B cell (primary cell): ENCODE measurements around the gene IL11RA. TPM values are rescaled to one million over a fixed set of nuclear protein-coding genes. Genes with fewer than 3 reads are reported as not detected.

Experiments
- ATAC-seq: fragments of 200-7000 bp; cut with Tn5 transposase; one replicate; pipeline ENCODE4 v1.10.0; 2021; ENCODE audit warnings: low read depth, mild to moderate bottlenecking, moderate number of reproducible peaks, moderate library complexity
- CTCF ChIA-PET: fragments of 350-600 bp; sonication (Branson Sonifier 250); formaldehyde crosslinking; loops from one replicate; lab custom pipeline; 2021; ENCODE audit warnings: antibody characterized with exemption, inconsistent platforms; lab: Charles Lee
- POLR2A ChIA-PET: fragments of 350-600 bp; sonication (Branson Sonifier 250); formaldehyde crosslinking; loops from one replicate; lab custom pipeline; 2021; ENCODE audit warnings: antibody characterized with exemption; lab: Charles Lee
- DNase-seq: peaks from one replicate; pipeline ENCODE4 v3.0.0; 2013
- H2AFZ ChIP-seq: 2 replicates; pipeline ENCODE4 v1.6.1; 2012; ENCODE audit warnings: mild to moderate bottlenecking, low read depth, low read length; ENCODE audit not compliant: insufficient read depth, poor library complexity, severe bottlenecking
- H3K27ac ChIP-seq, 2 donors: 1 replicate in 1 of 2; 2 replicates in 1 of 2; pipeline ENCODE4 v1.5.1; 2012 to 2013; ENCODE audit warnings: low read length in 2 of 2, mild to moderate bottlenecking in 2 of 2, moderate library complexity in 1 of 2
- H3K27me3 ChIP-seq, 4 experiments: fragments of 200-600 bp in 1 of 4; sonication (generic) in 1 of 4; replicated peaks in 1 of 4; 1 replicate in 2 of 4; 2 replicates in 2 of 4; pipeline versions ENCODE4 v1.6.1 to v1.7.0; 2013 to 2016; ENCODE audit warnings: low read length in 3 of 4, mild to moderate bottlenecking in 2 of 4, mixed read lengths in 1 of 4, moderate library complexity in 1 of 4; ENCODE audit not compliant: insufficient read depth in 4 of 4, control insufficient read depth in 3 of 4; ENCODE audit errors: control extremely low read depth in 1 of 4
- H3K36me3 ChIP-seq, 2 experiments: replicated peaks in 1 of 2; 1 replicate in 1 of 2; 2 replicates in 1 of 2; pipeline versions ENCODE4 v1.6.1 to v1.7.1; 2013; ENCODE audit warnings: low read length in 1 of 2; ENCODE audit not compliant: insufficient read depth in 2 of 2, control insufficient read depth in 1 of 2; ENCODE audit errors: control extremely low read depth in 1 of 2, extremely low read depth in 1 of 2
- H3K4me1 ChIP-seq, 2 donors: fragments of 200-600 bp in 1 of 2; sonication (generic) in 1 of 2; 1 replicate in 1 of 2; 2 replicates in 1 of 2; pipeline versions ENCODE4 v1.5.1 to v1.6.1; 2013 to 2017; ENCODE audit warnings: low read length in 2 of 2; ENCODE audit not compliant: control insufficient read depth in 2 of 2, insufficient read depth in 2 of 2
- H3K4me2 ChIP-seq: replicated peaks from 2 replicates; pipeline ENCODE3; 2012; ENCODE audit warnings: mild to moderate bottlenecking, low read depth, low read length; ENCODE audit not compliant: poor library complexity, severe bottlenecking
- H3K4me3 ChIP-seq, 5 experiments: fragments of 200-600 bp in 1 of 5; sonication (generic) in 1 of 5; 1 replicate in 3 of 5; 2 replicates in 2 of 5; pipeline versions ENCODE4 v1.5.1 to v1.7.0; 2011 to 2016; ENCODE audit warnings: low read length in 4 of 5, mild to moderate bottlenecking in 4 of 5, low read depth in 2 of 5, control low read depth in 1 of 5, moderate library complexity in 1 of 5; ENCODE audit not compliant: insufficient read depth in 1 of 5; ENCODE audit errors: control extremely low read depth in 1 of 5, extremely low read depth in 1 of 5
- H3K79me2 ChIP-seq: fragments of 200-600 bp; sonication (generic); one replicate; pipeline ENCODE4 v1.6.0; 2016; ENCODE audit warnings: low read length; ENCODE audit not compliant: control insufficient read depth, insufficient read depth
- H3K9ac ChIP-seq: fragments of 200-600 bp; sonication (generic); 2 replicates; pipeline ENCODE4 v1.6.1; 2017; ENCODE audit warnings: mild to moderate bottlenecking, low read length, moderate library complexity
- H3K9me3 ChIP-seq, 3 donors: one replicate each; pipeline versions ENCODE4 v1.6.1 to v1.7.1; 2013; ENCODE audit warnings: low read length in 2 of 3; ENCODE audit not compliant: control insufficient read depth in 2 of 3, insufficient read depth in 1 of 3; ENCODE audit errors: control extremely low read depth in 1 of 3
- H4K20me1 ChIP-seq: 2 replicates; pipeline ENCODE4 v1.6.0; 2012; ENCODE audit warnings: mild to moderate bottlenecking, low read length; ENCODE audit not compliant: insufficient read depth, control insufficient read depth, poor library complexity, severe bottlenecking
- H3K27ac Mint-ChIP-seq: one replicate; pipeline ENCODE4 v1.8.0; 2021; ENCODE audit warnings: mixed read lengths
- H3K27me3 Mint-ChIP-seq: one replicate; pipeline ENCODE4 v1.8.0; 2021; ENCODE audit warnings: mixed read lengths
- H3K4me1 Mint-ChIP-seq: one replicate; pipeline ENCODE4 v1.8.0; 2021; ENCODE audit warnings: mixed read lengths
- H3K4me3 Mint-ChIP-seq: one replicate; pipeline ENCODE4 v1.8.0; 2021; ENCODE audit warnings: mixed read lengths
- H3K9me3 Mint-ChIP-seq: one replicate; pipeline ENCODE4 v1.8.0; 2022; ENCODE audit warnings: mixed read lengths; ENCODE audit not compliant: insufficient read depth
- EZH2 ChIP-seq: IDR thresholded peaks from 2 replicates; pipeline ENCODE4 v1.6.1; 2012; ENCODE audit warnings: borderline replicate concordance, low read depth, mild to moderate bottlenecking, moderate library complexity, low read length; ENCODE audit not compliant: insufficient read depth, poor library complexity, severe bottlenecking
- WGBS: methylation state at CpG from one replicate; pipeline ENCODE4 v1.1.5; 2013; ENCODE audit warnings: missing lambda C conversion rate; ENCODE audit not compliant: insufficient coverage; 5-methylcytosine and 5-hydroxymethylcytosine counted together
- intact Hi-C: fragments of 100-400 bp; cut with micrococcal nuclease; formaldehyde crosslinking; loops from one replicate; pipeline ENCODE4 v1.10.0; 2022
- polyA plus RNA-seq: library from polyadenylated mRNA; depleted of rRNA; stranded (reverse); fragments of >200 nt; gene quantifications from 2 replicates; pipeline ENCODE4 v1.2.3, GENCODE V29; 2012
- total RNA-seq, 2 donors: library from RNA; stranded (reverse); fragments of 120-200 nt in 1 of 2; gene quantifications; 1 replicate in 1 of 2; 2 replicates in 1 of 2; pipeline versions ENCODE4 v1.2.3 to v1.2.4, GENCODE V29; 2013 to 2022
- TF ChIP-seq, protein P1 (sequence below): fragments of 200-600 bp; IDR thresholded peaks from one replicate; pipeline ENCODE4 v1.8.0; 2022; ENCODE audit warnings: antibody characterized with exemption, mild to moderate bottlenecking

Gene IL11RA
- total and polyA plus RNA-seq, 2 donors (not counting 1 experiment from before 2014, with no cell fraction given): 47.3 to 58.0 TPM

DNA sequence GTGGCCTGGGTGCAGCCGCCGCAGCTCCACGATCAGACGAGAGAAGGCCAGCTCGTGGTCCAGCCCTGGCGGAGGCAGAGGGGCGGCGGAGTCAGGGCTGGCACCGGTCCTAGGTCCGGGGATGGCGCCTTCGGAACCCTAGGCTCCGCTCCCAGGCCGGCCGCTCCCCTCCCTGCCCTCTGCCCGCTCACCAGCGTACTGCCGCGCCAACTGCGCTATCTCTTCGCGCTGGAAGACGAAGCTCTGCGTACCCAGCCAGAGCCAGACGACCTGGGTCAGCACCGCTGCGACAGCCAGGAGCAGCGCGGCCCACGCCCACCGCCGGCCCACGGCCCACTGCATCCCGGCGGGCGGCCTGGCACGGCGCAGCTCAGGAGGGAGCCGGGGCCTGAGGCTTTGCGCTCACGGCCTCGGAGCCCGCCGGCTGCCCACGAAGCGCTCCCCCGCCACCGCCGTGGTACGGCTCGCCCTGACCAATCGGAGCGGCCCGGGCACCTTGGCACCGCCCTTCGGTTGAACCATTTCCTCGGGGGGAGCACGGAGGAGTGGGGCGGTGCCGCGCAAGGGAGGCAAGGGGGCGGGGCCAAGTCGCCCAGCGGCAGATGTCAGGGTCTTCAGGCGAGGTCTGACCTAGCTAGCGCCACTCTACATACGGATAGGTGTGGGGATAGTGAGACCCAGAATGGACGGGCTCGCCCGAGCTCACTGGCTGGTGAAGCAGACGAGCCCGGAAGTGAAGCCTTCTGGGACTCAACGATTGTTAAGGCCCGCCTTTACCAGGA, 14.4 kb upstream of the IL11RA start, which contains the start of gene SIGMAR1:
Gene SIGMAR1, minus strand, starts transcription at position 432 of the 782 bp plus-strand sequence. Its CDS starts 90 bp downstream, at position 342.
- TF ChIP-seq, protein P1, sequence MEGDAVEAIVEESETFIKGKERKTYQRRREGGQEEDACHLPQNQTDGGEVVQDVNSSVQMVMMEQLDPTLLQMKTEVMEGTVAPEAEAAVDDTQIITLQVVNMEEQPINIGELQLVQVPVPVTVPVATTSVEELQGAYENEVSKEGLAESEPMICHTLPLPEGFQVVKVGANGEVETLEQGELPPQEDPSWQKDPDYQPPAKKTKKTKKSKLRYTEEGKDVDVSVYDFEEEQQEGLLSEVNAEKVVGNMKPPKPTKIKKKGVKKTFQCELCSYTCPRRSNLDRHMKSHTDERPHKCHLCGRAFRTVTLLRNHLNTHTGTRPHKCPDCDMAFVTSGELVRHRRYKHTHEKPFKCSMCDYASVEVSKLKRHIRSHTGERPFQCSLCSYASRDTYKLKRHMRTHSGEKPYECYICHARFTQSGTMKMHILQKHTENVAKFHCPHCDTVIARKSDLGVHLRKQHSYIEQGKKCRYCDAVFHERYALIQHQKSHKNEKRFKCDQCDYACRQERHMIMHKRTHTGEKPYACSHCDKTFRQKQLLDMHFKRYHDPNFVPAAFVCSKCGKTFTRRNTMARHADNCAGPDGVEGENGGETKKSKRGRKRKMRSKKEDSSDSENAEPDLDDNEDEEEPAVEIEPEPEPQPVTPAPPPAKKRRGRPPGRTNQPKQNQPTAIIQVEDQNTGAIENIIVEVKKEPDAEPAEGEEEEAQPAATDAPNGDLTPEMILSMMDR: no peak
- TF ChIP-seq EZH2: no peak
- intact Hi-C loops: loop anchor here (1.0 to 2.0 kb wide), 8 partner anchors 9 to 261 kb away; partner anchors contain the start of genes DCTN3, DNAI1, FAM219A and GALT
- POLR2A ChIA-PET: interaction anchor here (0.6 to 2.8 kb wide), 8 partner anchors 9 to 625 kb away, joined by 4 to 31 read pairs (median 7); partner anchors contain the start of genes DCTN3, GALT and RPP25L

More for the DNA sequence above, 14.4 kb upstream of the IL11RA start, which contains the start of gene SIGMAR1:
- Mint-ChIP-seq H3K27ac (peak within 1 kb of the TSS; percentile 86), H3K27me3 (no peaks in the 10 kb centered on the region), H3K4me3 (peak within 1 kb of the TSS; percentile 92), H3K4me1 (peaks cover 30% of the 10 kb centered on the region), H3K9me3 (no peaks in the 10 kb centered on the region)
- Histone ChIP-seq H3K4me1 (peaks cover 16 to 32% of the 10 kb centered on the region in 2 donors), H3K9me3 (no peaks in the 10 kb centered on the region), H3K27ac (peak within 1 kb of the TSS; percentile 56 to 69), H3K4me2 (peak within 1 kb of the TSS; percentile 95), H3K27me3 (no peaks in the 10 kb centered on the region), H4K20me1 (peaks cover 16% of the 10 kb centered on the region), H3K9ac (peak within 1 kb of the TSS; percentile 79), H3K4me3 (peak within 1 kb of the TSS; percentile 49 to 80 (median 63)), H3K36me3 (peaks cover 0 to 3% of the 10 kb centered on the region in 2 experiments), H2AFZ (peak within 1 kb of the TSS; percentile 92), H3K79me2 (peaks cover 26% of the 10 kb centered on the region)
- peak; percentile 96 for DNase-seq
- CTCF ChIA-PET: interaction anchor here (0.7 to 8.4 kb wide), 15 partner anchors 8 to 508 kb away, joined by 3 to 150 read pairs (median 4); partner anchors contain the start of genes CCL27, DCTN3, GALT and RPP25L
- ATAC-seq: peak; percentile 96
- WGBS: under 1% methylated on average over 73 of the region's 74 CpGs
